Panc1 (cell line): Measurements from ENCODE around the gene ALX3. TPM values are rescaled to one million over a fixed set of nuclear protein-coding genes. Genes with fewer than 3 reads are reported as not detected.

Source experiments
- ATAC-seq: fragments of 200-7000 bp; cut with Tn5 transposase; 2 replicates; pipeline ENCODE4 v1.9.1; 2020; ENCODE audit warnings: mild to moderate bottlenecking, moderate library complexity
- BruUV-seq: library from RNA; stranded (reverse); fragments of 400-500 nt; replicated peaks from 2 replicates; lab custom pipeline; 2021; lab: Mats Ljungman, UMichigan
- CTCF ChIA-PET: fragments of 300-600 bp; sonication (Branson Sonifier 250); formaldehyde crosslinking; loops from one replicate; lab custom pipeline; 2022; ENCODE audit warnings: antibody characterized with exemption; lab: Charles Lee
- POLR2A ChIA-PET: fragments of 300-600 bp; sonication (Branson Sonifier 250); formaldehyde crosslinking; loops from one replicate; lab custom pipeline; 2022; ENCODE audit warnings: antibody characterized with exemption; lab: Charles Lee
- DNase-seq: peaks from one replicate; pipeline ENCODE4 v3.0.0-alpha.2; 2010; ENCODE audit warnings: low read depth, low spot score
- H3K27ac ChIP-seq: 2 replicates; pipeline ENCODE4 v1.5.1; 2011; ENCODE audit warnings: mild to moderate bottlenecking, low read length, inconsistent platforms
- H3K27me3 ChIP-seq: fragments of 200-500 bp; sonication (Bioruptor generic); 2 replicates; pipeline ENCODE4 v1.6.0; 2014; ENCODE audit warnings: low read length, inconsistent platforms; ENCODE audit not compliant: control insufficient read depth, insufficient read depth
- H3K36me3 ChIP-seq: fragments of 200-500 bp; sonication (Bioruptor generic); 2 replicates; pipeline ENCODE4 v1.5.1; 2014; ENCODE audit warnings: inconsistent platforms, mild to moderate bottlenecking, low read length, moderate library complexity; ENCODE audit not compliant: control insufficient read depth, insufficient read depth
- H3K4me1 ChIP-seq: 2 replicates; pipeline ENCODE4 v1.5.1; 2011; ENCODE audit warnings: inconsistent platforms, mild to moderate bottlenecking, low read length, moderate library complexity; ENCODE audit not compliant: control insufficient read depth, insufficient read depth
- H3K4me3 ChIP-seq, 2 experiments: 2 replicates each; pipeline ENCODE4 v1.5.1; 2011 to 2012; ENCODE audit warnings: low read depth in 2 of 2, low read length in 2 of 2, mild to moderate bottlenecking in 2 of 2, inconsistent platforms in 1 of 2, moderate library complexity in 1 of 2
- H3K9me3 ChIP-seq: fragments of 200-500 bp; sonication (Bioruptor generic); 2 replicates; pipeline ENCODE4 v1.5.1; 2014; ENCODE audit warnings: low read depth, mild to moderate bottlenecking, inconsistent platforms, low read length, moderate library complexity; ENCODE audit not compliant: control insufficient read depth, insufficient read depth
- POLR2AphosphoS5 ChIP-seq: IDR thresholded peaks from 2 replicates; pipeline ENCODE4 v1.6.1; 2012; ENCODE audit warnings: mild to moderate bottlenecking, low read depth, low read length, moderate library complexity
- SIN3A ChIP-seq: IDR thresholded peaks from 2 replicates; pipeline ENCODE4 v1.6.1; 2012; ENCODE audit warnings: low read depth, mild to moderate bottlenecking, low read length, moderate library complexity, borderline replicate concordance; ENCODE audit not compliant: insufficient read depth
- TCF7L2 ChIP-seq: IDR thresholded peaks from 2 replicates; pipeline ENCODE4 v1.6.1; 2011; ENCODE audit warnings: mild to moderate bottlenecking, low read depth, low read length, inconsistent platforms
- in situ Hi-C: cut with HindIII; loops from 2 replicates; pipeline ENCODE4 v1.10.0; 2016; ENCODE audit warnings: low sequenced_read_pairs, low pct_unique_long_range_greater_than_20kb
- intact Hi-C: fragments of 100-400 bp; cut with micrococcal nuclease; formaldehyde crosslinking; loops from one replicate; pipeline ENCODE4 v1.10.0; 2022; ENCODE audit not compliant: unreplicated experiment
- total RNA-seq: library from RNA; stranded (reverse); gene quantifications from one replicate; pipeline ENCODE4 v1.2.1, GENCODE V29; 2021; ENCODE audit not compliant: unreplicated experiment
- TF ChIP-seq, protein P1 (sequence below), 2 experiments: IDR thresholded peaks; 2 replicates each; pipeline ENCODE4 v1.6.1; 2011 to 2012; ENCODE audit warnings: low read depth in 2 of 2, control low read depth in 1 of 2, low read length in 1 of 2, mild to moderate bottlenecking in 1 of 2, moderate library complexity in 1 of 2; ENCODE audit not compliant: insufficient read depth in 1 of 2
- TF ChIP-seq, protein P2 (sequence below): fragments of 450-650 bp; IDR thresholded peaks from 2 replicates; pipeline ENCODE4 v1.5.1; 2017; ENCODE audit warnings: mild to moderate bottlenecking

Gene ALX3
- total RNA-seq, 1 experiment from 2014 or later, result not detected

DNA sequence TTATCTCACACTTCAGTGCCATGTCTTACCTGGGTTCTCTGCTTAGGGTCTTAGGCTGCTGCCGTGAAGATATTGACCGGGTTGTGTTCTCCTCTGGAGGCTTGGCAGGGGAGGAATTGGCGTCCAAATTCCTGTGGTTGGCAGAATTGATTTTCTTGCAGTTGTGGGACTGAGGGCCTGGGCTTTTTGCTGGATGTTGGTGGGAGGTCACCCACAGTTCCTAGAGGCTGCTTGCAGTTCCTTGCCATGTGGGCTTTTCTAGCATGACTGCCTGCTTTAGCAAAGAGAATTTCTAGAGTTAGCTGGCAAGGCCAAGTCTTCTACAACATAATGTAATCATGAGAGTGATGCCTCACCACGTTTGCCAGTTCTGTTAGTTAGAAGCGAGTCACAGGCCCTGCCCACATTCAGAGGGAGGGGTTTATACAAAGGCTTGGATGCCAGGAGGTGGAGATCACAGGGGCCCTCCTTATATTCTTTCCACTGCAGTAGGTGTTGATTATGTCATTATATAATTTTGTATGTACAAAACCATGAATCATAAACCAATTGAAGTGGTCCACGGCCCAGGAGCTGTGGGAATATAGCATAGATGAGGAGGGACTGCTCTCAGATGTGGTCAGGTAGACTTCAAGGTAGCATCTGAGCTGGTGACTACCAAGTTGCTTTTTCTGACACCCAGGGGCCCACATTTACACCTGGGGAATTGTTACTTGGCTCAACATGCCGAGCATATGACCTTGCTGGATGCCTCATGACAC lies 48.3 kb upstream of the ALX3 start:
- CTCF ChIA-PET, result interaction anchor here (1.9 kb wide), 1 partner anchor 31 kb away, joined by 5 read pairs; no protein-coding TSS in a partner anchor
- Histone ChIP-seq H3K36me3 (no peaks in the 10 kb centered on the region), H3K4me1 (no peaks in the 10 kb centered on the region), H3K27me3 (no peaks in the 10 kb centered on the region), H3K27ac (no peak overlapping the region), H3K9me3 (no peaks in the 10 kb centered on the region), H3K4me3 (no peak overlapping the region)
- DNase-seq (no peak), ATAC-seq (no peak)
- intact Hi-C loops (no loop called here), in situ Hi-C loops (no loop called here)
- BruUV-seq, result no TSS peak
- TF ChIP-seq POLR2AphosphoS5, result no peak
- no peak for TF ChIP-seq SIN3A
- TF ChIP-seq, protein P1, sequence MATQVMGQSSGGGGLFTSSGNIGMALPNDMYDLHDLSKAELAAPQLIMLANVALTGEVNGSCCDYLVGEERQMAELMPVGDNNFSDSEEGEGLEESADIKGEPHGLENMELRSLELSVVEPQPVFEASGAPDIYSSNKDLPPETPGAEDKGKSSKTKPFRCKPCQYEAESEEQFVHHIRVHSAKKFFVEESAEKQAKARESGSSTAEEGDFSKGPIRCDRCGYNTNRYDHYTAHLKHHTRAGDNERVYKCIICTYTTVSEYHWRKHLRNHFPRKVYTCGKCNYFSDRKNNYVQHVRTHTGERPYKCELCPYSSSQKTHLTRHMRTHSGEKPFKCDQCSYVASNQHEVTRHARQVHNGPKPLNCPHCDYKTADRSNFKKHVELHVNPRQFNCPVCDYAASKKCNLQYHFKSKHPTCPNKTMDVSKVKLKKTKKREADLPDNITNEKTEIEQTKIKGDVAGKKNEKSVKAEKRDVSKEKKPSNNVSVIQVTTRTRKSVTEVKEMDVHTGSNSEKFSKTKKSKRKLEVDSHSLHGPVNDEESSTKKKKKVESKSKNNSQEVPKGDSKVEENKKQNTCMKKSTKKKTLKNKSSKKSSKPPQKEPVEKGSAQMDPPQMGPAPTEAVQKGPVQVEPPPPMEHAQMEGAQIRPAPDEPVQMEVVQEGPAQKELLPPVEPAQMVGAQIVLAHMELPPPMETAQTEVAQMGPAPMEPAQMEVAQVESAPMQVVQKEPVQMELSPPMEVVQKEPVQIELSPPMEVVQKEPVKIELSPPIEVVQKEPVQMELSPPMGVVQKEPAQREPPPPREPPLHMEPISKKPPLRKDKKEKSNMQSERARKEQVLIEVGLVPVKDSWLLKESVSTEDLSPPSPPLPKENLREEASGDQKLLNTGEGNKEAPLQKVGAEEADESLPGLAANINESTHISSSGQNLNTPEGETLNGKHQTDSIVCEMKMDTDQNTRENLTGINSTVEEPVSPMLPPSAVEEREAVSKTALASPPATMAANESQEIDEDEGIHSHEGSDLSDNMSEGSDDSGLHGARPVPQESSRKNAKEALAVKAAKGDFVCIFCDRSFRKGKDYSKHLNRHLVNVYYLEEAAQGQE (IDR thresholded peaks at IDR 0.05; ENCODE audit: insufficient read depth in 1 of 2, low read depth in 2 of 2, low read length in 1 of 2), result no peak
- no peak for TF ChIP-seq TCF7L2
- TF ChIP-seq, protein P2, sequence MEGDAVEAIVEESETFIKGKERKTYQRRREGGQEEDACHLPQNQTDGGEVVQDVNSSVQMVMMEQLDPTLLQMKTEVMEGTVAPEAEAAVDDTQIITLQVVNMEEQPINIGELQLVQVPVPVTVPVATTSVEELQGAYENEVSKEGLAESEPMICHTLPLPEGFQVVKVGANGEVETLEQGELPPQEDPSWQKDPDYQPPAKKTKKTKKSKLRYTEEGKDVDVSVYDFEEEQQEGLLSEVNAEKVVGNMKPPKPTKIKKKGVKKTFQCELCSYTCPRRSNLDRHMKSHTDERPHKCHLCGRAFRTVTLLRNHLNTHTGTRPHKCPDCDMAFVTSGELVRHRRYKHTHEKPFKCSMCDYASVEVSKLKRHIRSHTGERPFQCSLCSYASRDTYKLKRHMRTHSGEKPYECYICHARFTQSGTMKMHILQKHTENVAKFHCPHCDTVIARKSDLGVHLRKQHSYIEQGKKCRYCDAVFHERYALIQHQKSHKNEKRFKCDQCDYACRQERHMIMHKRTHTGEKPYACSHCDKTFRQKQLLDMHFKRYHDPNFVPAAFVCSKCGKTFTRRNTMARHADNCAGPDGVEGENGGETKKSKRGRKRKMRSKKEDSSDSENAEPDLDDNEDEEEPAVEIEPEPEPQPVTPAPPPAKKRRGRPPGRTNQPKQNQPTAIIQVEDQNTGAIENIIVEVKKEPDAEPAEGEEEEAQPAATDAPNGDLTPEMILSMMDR, result no peak
- POLR2A ChIA-PET, result no interaction called here

DNA sequence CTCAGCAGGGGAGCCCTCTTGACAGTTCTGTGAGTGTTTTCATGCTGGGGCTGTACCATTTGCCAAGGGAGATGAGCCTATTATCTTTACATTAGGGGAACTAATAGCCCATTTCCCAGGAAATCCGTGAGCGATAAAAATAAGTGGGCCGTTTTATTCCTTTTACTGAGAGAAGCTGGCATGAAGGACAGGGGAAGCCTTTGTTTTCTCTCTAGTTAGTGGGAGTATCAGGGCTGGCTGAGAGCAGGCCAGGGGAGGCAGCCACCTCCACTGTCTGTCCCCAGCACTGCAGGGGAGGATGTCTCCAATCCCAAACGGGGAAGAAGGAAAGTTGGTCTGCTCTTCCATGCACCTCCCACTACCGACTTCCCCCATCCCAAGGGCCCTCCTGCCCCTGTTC lies 44.3 kb upstream of the ALX3 start:
- POLR2A ChIA-PET, result no interaction called here

More for the DNA sequence above, 44.3 kb upstream of the ALX3 start:
- Histone ChIP-seq H3K4me3 (no peak overlapping the region), H3K27me3 (no peaks in the 10 kb centered on the region), H3K27ac (no peak overlapping the region), H3K9me3 (no peaks in the 10 kb centered on the region), H3K36me3 (no peaks in the 10 kb centered on the region), H3K4me1 (no peaks in the 10 kb centered on the region)
- CTCF ChIA-PET, result no interaction called here
- BruUV-seq, result no TSS peak
- in situ Hi-C loops, result no loop called here
- intact Hi-C loops, result no loop called here
- no peak for TF ChIP-seq TCF7L2
- TF ChIP-seq, protein P1 (IDR thresholded peaks at IDR 0.05; ENCODE audit: insufficient read depth in 1 of 2, low read depth in 2 of 2, low read length in 1 of 2), result no peak
- no peak for TF ChIP-seq POLR2AphosphoS5
- TF ChIP-seq SIN3A, result no peak
- TF ChIP-seq, protein P2, result no peak
- DNase-seq (no peak), ATAC-seq (no peak)
